Naive B cell (primary cell): ENCODE data around the gene GREM2. TPM values are rescaled to one million over a fixed set of nuclear protein-coding genes. Genes with fewer than 3 reads are reported as not detected.
A peak's percentile ranks its signal among the peaks of the same experiment; 100 is the strongest.

Source experiments
- ATAC-seq, 2 donors: fragments of 150-1000 bp; cut with Tn5 transposase; 2 replicates each; pipeline ENCODE4 v1.10.0; 2021; ENCODE audit warnings: low read depth in 2 of 2, mild to moderate bottlenecking in 2 of 2, moderate library complexity in 2 of 2
- DNase-seq: peaks from one replicate; pipeline ENCODE4 v3.0.0; 2022
- H3K27ac Mint-ChIP-seq, 6 donors: one replicate each; pipeline ENCODE4 v1.8.0; 2020 to 2022; ENCODE audit warnings: mild to moderate bottlenecking in 6 of 6, mixed read lengths in 6 of 6, moderate library complexity in 5 of 6, inconsistent platforms in 2 of 6
- H3K27me3 Mint-ChIP-seq, 3 donors: one replicate each; pipeline ENCODE4 v1.8.0; 2021 to 2022; ENCODE audit warnings: mixed read lengths in 3 of 3, mild to moderate bottlenecking in 1 of 3
- H3K36me3 Mint-ChIP-seq, 2 donors: one replicate each; pipeline ENCODE4 v1.8.0; 2020 to 2022; ENCODE audit warnings: mixed read lengths in 2 of 2, inconsistent platforms in 1 of 2, mild to moderate bottlenecking in 1 of 2
- H3K4me1 Mint-ChIP-seq, 3 donors: one replicate each; pipeline ENCODE4 v1.8.0; 2020 to 2022; ENCODE audit warnings: mixed read lengths in 3 of 3, inconsistent platforms in 1 of 3, mild to moderate bottlenecking in 1 of 3, moderate library complexity in 1 of 3
- H3K4me3 Mint-ChIP-seq, 8 donors: one replicate each; pipeline ENCODE4 v1.8.0; 2020 to 2022; ENCODE audit warnings: mild to moderate bottlenecking in 8 of 8, mixed read lengths in 8 of 8, moderate library complexity in 8 of 8, inconsistent platforms in 2 of 8
- H3K9me3 Mint-ChIP-seq, 7 donors: one replicate each; pipeline ENCODE4 v1.8.0; 2020 to 2022; ENCODE audit warnings: mixed read lengths in 7 of 7, mild to moderate bottlenecking in 5 of 7, inconsistent platforms in 2 of 7, moderate library complexity in 1 of 7
- polyA plus RNA-seq, 6 donors: library from polyadenylated mRNA; unstranded; fragments of 300-500 nt; fragmentation: Illumina TruSeq; gene quantifications; one replicate each; pipeline ENCODE4 v1.2.3, GENCODE V29; 2021; ENCODE audit warnings: low read depth in 6 of 6

Gene GREM2
- polyA plus RNA-seq, 6 donors from 2014 or later, result not detected

DNA sequence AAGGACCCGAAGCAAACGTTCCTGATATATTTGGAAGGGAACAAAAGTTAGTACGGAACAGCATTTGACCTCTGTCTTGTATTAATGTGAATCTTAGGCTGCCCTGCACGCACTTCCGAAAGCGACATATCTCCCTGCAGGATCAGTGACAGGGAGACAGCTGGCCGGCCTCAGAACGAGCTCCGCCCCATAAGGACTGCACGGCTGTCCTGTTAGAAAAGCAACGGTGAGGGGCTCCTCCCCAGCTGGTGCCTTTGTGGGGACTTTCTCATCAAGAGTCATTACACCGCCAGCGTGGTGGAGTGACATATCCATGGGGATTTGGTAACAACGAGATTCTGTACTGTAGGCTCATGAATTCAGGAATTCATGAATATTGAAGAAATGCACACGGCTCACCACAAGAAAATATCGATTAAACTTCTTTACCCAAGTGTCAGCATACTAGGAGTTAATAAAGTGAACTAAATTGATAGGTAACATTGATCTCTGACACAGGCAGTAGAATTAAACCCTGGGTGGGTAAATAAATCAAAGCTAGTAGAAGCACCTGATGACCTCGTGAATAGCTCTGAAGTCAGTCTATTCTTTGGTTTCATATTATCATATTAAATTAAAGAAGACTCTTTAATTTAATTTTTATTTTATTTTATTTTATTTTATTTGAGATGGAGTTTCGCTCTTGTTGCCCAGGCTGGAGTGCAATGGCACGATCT lies 8.1 kb upstream of the GREM2 start:
- ATAC-seq (no peak), DNase-seq (no peak)
- Mint-ChIP-seq H3K27ac (no peak overlapping the region), H3K27me3 (peaks cover 0 to under 1% (median 0%) of the 10 kb centered on the region in 3 donors), H3K4me3 (peak overlapping the region in 1 of 8 donors; percentile 22), H3K9me3 (peaks cover 0 to 4% (median 0%) of the 10 kb centered on the region in 7 donors), H3K4me1 (no peaks in the 10 kb centered on the region), H3K36me3 (no peaks in the 10 kb centered on the region)

DNA sequence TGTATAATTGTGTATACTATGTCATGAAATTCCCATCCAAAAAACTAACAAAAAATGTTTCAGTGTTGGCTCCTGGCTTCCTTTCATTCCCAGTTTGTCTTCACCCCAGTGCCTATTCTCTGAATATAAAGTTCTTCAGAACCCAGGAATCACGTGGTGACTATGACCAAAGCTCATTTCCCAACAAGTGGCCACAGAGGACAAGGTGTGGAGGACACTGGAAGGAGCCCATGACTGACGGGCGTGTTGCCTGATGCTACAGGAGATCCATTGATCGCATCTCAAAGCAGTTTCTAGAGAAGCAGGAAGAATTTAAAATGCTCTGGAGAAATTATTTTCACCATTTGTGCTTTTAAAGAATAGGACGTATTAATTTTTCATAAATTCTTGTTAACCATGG lies 7.4 kb upstream of the GREM2 start:
- no peak for ATAC-seq
- Mint-ChIP-seq H3K4me1 (no peaks in the 10 kb centered on the region), H3K4me3 (no peak overlapping the region), H3K9me3 (peaks cover 0 to 4% (median 0%) of the 10 kb centered on the region in 7 donors), H3K36me3 (no peaks in the 10 kb centered on the region), H3K27ac (no peak overlapping the region), H3K27me3 (peaks cover 0 to 8% (median 0%) of the 10 kb centered on the region in 3 donors)
- DNase-seq, result no peak

DNA sequence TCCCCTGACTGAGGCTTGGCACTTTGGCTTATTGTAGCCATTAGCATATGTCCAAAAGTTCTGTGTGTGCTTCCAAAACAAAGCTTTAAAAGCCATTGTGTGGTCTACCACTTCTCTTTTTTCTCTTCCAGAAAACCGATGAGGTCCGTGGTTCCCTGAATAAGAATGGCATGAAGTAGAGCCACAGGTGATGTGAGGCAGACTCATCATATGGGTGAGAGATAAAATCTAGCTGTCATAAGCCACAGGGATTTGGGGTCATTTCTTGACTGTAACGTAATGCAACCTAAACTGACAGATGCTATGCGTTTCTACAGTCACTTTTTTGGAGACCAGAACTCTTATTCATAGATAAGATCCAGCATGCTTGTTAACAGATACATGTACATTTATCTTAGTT lies 7.0 kb upstream of the GREM2 start:
- no peak for ATAC-seq
- no peaks in the 10 kb centered on the region for H3K4me1 Mint-ChIP-seq
- H3K27me3 Mint-ChIP-seq, result peaks cover 1 to 12% (median 3%) of the 10 kb centered on the region in 3 donors
- DNase-seq, result no peak
- H3K36me3 Mint-ChIP-seq, result no peaks in the 10 kb centered on the region
- peaks cover 0 to 4% (median 0%) of the 10 kb centered on the region in 7 donors for H3K9me3 Mint-ChIP-seq
- H3K27ac Mint-ChIP-seq, result no peak overlapping the region
- H3K4me3 Mint-ChIP-seq, result no peak overlapping the region

DNA sequence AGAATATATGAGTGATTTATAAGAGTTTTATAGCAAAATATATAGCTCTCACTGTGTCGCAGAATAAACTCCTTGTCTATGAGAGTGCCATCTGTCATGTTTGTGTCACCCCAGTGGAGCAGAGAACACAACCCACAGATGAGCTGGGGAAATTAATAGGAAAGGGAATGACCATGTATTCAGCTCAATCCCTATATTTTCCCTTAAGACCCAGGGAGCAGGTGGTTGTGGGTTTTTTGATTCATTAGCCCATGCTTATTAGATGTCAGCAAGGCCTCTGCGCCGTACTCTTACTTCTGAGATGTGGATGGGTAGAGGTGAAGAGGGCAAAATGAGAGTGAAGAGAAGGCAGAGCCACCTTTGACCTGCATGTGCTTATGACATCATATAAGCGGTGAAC lies 4.1 kb upstream of the GREM2 start:
- DNase-seq (no peak), ATAC-seq (no peak)
- Mint-ChIP-seq H3K27me3 (peaks cover 28 to 36% (median 32%) of the 10 kb centered on the region in 3 donors), H3K27ac (no peak overlapping the region), H3K4me3 (no peak overlapping the region), H3K4me1 (peaks cover 14% of the 10 kb centered on the region in 3 donors), H3K36me3 (peaks cover 0 to 10% of the 10 kb centered on the region in 2 donors), H3K9me3 (peaks cover 0 to 4% (median 0%) of the 10 kb centered on the region in 7 donors)

DNA sequence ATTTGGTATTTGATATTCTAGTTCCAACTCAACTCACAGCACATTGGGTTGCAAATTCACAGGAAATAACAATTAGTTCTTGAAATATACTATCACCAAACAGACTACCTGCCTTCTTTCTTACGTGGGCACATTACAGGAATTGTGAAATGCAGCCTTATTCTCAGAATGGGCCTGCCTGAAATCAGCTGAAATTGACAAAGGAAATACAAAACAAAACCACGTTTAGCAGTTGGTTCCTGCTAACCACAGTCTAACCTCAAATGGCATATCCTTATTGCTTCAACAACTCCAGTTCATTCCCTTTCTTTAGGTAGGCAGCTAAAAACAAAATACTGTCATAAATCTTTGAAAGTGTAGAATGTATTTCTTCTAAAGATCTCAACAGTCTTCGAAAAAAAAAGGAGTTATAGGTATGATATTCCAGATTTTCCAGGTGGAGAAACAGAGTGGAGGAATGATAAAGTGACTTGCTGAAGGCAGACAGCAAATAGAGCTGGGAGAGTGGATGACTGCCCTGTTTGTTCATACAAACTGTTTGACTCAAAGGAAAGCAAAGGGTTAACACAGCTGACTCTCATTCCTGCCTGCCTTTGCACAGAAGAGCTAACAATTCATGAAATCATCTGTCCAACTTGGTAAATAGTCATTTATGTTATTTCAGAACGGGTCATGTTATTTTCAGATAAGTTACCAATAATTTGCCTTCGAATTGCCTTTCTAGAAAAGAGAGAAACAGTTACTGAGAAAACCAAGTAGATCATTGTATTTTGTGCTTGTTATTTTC lies 1.6 kb upstream of the GREM2 start:
- DNase-seq (no peak), ATAC-seq (no peak)
- peaks cover 0 to 2% (median 0%) of the 10 kb centered on the region in 7 donors for H3K9me3 Mint-ChIP-seq
- H3K4me1 Mint-ChIP-seq, result peaks cover 14% of the 10 kb centered on the region in 3 donors
- no peak overlapping the region for H3K4me3 Mint-ChIP-seq
- peaks cover 32 to 48% (median 47%) of the 10 kb centered on the region in 3 donors for H3K27me3 Mint-ChIP-seq
- H3K36me3 Mint-ChIP-seq, result peaks cover 0 to 10% of the 10 kb centered on the region in 2 donors
- H3K27ac Mint-ChIP-seq, result no peak overlapping the region

DNA sequence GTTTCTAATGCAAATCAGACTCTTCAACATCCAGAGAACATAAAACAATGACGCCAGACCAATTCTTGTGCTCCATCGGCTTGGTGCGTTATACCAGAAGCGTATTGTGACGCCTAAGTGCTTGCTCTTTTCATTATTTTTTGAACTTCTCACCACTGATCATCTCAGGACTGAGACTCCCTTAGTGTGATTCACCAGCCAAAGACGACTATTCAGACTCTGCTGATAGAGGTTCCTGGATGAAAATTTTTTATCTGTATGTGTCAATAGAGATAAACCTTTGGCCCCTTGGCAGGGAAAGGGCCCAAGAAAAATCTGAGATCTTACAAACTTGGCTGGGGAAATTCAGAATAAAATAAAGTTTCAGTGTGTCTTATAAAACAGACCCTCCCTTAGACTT lies 856 bp upstream of the GREM2 start:
- ATAC-seq, result no peak
- H3K27me3 Mint-ChIP-seq, result peaks cover 32 to 48% (median 47%) of the 10 kb centered on the region in 3 donors
- H3K4me3 Mint-ChIP-seq, result no peak overlapping the region
- H3K4me1 Mint-ChIP-seq, result peaks cover 14% of the 10 kb centered on the region in 3 donors
- no peak for DNase-seq
- H3K36me3 Mint-ChIP-seq, result peaks cover 0 to 10% of the 10 kb centered on the region in 2 donors
- no peak overlapping the region for H3K27ac Mint-ChIP-seq
- H3K9me3 Mint-ChIP-seq, result peaks cover 0 to 2% (median 0%) of the 10 kb centered on the region in 7 donors

DNA sequence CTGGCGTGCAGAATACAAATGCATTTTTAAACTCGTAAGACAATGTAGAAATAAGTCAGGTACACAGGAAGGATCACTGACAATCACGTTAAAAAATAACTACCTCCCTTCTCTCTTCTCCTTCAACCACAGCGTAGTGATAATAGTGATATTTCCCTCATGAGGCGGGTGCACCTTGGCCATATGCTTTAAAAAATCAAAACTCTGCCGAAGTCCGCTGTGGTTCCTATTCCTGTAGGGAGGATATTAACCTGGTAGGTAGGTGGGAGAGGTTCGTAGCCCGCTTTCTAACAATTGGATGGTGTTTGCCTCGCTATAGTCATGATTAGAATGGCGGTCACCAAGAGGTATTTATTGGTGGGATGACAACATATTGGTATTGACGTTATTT lies 732 bp downstream of the GREM2 start:
- H3K36me3 Mint-ChIP-seq, result peaks cover 0 to 10% of the 10 kb centered on the region in 2 donors
- peaks cover 0 to 2% (median 0%) of the 10 kb centered on the region in 7 donors for H3K9me3 Mint-ChIP-seq
- H3K4me1 Mint-ChIP-seq, result peaks cover 14% of the 10 kb centered on the region in 3 donors
- peaks cover 32 to 48% (median 47%) of the 10 kb centered on the region in 3 donors for H3K27me3 Mint-ChIP-seq
- peak overlapping the region; percentile 61 to 88 (median 77) for H3K4me3 Mint-ChIP-seq
- DNase-seq, result no peak
- peak overlapping the region in 1 of 6 donors; percentile 47 for H3K27ac Mint-ChIP-seq
- ATAC-seq, result no peak

DNA sequence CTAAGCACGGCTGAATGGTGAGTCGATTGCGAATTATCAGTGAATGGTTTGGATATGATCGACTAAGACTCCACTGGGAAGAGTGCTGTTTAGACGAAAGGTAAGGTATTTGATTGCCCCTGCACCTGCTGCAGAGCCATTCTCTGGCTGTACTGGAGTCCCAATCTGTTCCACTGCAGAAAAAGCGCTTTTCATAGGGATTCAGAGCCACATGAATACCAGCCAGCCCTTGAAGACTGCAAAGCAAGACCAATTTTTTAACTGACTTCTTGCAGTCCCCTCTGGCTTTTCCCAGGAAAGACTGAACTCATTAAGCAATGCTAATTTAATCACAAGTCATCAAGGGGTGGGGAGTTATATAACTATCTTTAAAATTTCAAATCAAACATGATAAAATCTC lies 1.3 kb downstream of the GREM2 start:
- Mint-ChIP-seq H3K9me3 (peaks cover 0 to 2% (median 0%) of the 10 kb centered on the region in 7 donors), H3K27me3 (peaks cover 32 to 48% (median 47%) of the 10 kb centered on the region in 3 donors), H3K4me3 (peak overlapping the region in 1 of 8 donors; percentile 25), H3K4me1 (peaks cover 14% of the 10 kb centered on the region in 3 donors), H3K27ac (no peak overlapping the region), H3K36me3 (peaks cover 0 to 10% of the 10 kb centered on the region in 2 donors)
- DNase-seq (no peak), ATAC-seq (no peak)

DNA sequence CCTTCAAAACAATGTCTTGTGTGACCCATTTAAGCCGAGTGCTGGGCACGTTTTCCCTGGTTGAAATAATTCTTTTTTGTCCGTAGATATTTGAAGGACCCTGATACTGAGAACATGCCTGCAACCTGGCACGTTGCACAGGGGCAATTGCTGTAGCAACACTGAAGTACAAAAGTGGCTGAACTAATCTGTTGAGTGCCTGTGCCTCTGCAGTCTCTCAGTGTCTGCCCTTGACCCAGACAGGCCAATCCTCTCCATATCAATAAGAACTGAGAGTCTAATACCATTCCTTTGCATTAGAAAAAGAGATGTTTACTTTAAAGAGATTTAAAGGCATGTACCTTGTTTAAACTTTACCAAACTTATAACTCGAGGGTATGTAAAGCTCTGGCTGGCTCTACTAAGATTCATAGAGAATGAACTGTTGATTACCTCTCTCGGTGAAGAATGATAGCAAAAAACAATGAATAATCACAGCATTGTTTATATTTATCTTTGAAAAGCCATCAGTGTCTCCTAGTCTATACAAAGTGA lies 2.4 kb downstream of the GREM2 start:
- Mint-ChIP-seq H3K4me3 (no peak overlapping the region), H3K4me1 (peaks cover 14% of the 10 kb centered on the region in 3 donors), H3K36me3 (peaks cover 0 to 10% of the 10 kb centered on the region in 2 donors), H3K27ac (no peak overlapping the region), H3K9me3 (peaks cover 0 to 2% (median 0%) of the 10 kb centered on the region in 7 donors), H3K27me3 (peaks cover 32 to 47% (median 43%) of the 10 kb centered on the region in 3 donors)
- DNase-seq (no peak), ATAC-seq (no peak)

DNA sequence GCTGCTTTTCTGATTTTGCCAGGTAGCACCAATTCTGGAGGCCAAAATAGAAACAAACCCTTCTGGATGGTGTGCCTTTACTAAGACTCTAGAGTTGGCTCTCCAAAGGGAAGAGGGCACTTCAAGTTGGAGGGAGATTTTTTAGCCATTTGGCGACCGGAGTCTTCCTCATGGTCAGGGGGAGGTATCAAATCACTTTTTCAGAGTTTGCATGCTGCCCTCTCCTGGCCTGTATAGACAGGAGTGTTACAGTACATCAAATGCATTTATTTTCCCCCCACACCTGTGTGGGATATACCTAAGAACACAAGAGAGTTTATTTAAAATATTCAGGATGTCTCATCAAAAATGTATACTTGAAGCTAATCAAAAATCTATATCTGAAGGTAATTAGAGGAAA lies 3.2 kb downstream of the GREM2 start:
- Mint-ChIP-seq H3K9me3 (peaks cover 0 to 2% (median 0%) of the 10 kb centered on the region in 7 donors), H3K27ac (no peak overlapping the region), H3K4me1 (peaks cover 14% of the 10 kb centered on the region in 3 donors), H3K36me3 (peaks cover 0 to 10% of the 10 kb centered on the region in 2 donors), H3K4me3 (no peak overlapping the region), H3K27me3 (peaks cover 29 to 42% (median 34%) of the 10 kb centered on the region in 3 donors)
- ATAC-seq (no peak), DNase-seq (no peak)

DNA sequence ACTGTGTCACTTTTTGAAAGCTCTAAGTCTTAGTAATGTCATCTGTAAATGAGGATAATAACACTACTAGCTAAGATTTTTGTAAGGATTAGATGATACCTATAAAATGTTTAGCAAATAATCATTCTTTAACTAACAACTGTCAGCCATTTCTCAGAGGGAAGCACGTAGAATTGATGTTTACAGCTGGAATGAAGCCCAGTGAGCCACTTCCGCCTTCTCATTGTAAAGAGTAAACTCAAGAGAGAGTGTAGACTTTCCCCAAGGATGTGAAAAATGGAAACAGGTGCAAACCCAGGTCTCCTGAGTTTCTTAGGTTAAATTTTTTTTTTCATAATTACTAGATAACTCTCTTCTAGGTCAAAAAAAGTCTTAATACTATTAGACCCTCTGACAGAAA lies 4.9 kb downstream of the GREM2 start:
- Mint-ChIP-seq H3K27me3 (peaks cover 13 to 25% (median 22%) of the 10 kb centered on the region in 3 donors), H3K4me1 (peaks cover 9 to 10% (median 10%) of the 10 kb centered on the region in 3 donors), H3K36me3 (peaks cover 0 to 10% of the 10 kb centered on the region in 2 donors), H3K27ac (no peak overlapping the region), H3K9me3 (peaks cover 0 to 4% (median 0%) of the 10 kb centered on the region in 7 donors), H3K4me3 (no peak overlapping the region)
- DNase-seq (no peak), ATAC-seq (no peak)

DNA sequence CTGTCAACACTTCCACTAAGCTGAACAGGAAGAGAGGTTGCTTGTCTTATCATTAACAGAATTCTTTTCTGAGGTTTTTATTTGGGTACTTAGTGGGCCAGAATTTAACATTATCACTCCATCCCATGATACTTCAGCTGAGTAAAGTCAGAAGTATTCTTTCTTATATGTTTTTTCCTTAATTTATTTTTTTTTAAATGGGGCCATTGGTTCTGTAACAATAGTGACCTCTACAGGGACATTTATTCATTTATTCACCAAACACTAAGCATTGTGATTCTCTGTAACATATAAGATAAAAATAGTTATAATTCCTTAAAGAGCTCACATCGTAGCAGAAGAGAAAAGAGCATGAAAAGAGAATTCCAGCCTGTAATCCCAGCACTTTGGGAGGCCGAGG lies 9.8 kb downstream of the GREM2 start:
- no peaks in the 10 kb centered on the region for H3K27me3 Mint-ChIP-seq
- no peak for ATAC-seq

DNA sequence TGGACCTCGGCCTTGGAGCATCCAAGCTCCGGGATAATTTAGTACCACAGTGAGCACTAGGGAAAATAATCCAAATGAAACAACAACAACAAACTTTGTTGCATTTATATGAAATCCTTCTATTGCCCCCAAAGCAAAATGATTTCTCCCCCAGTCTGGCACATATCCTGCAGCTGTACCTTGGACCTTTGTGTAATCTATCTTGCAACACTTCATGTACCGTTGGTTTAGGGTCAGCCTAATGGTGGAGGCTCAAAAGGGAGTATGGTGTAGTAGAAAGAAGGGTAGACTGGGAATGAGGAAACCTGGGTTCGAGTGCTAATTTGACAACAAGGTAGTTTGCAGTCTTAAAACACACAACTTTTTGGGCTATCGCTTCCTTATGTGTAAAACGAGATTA lies 12.1 kb downstream of the GREM2 start:
- no peak for ATAC-seq
- H3K4me1 Mint-ChIP-seq, result no peaks in the 10 kb centered on the region
- no peak for DNase-seq
- no peak overlapping the region for H3K4me3 Mint-ChIP-seq
- H3K9me3 Mint-ChIP-seq, result peaks cover 0 to 4% (median 0%) of the 10 kb centered on the region in 7 donors
- H3K27me3 Mint-ChIP-seq, result no peaks in the 10 kb centered on the region
- H3K27ac Mint-ChIP-seq, result no peak overlapping the region
- no peaks in the 10 kb centered on the region for H3K36me3 Mint-ChIP-seq

More for the DNA sequence above, 9.8 kb downstream of the GREM2 start:
- Mint-ChIP-seq H3K4me3 (no peak overlapping the region), H3K9me3 (peaks cover 0 to 4% (median 0%) of the 10 kb centered on the region in 7 donors), H3K36me3 (no peaks in the 10 kb centered on the region), H3K27ac (no peak overlapping the region), H3K4me1 (no peaks in the 10 kb centered on the region)
- DNase-seq, result no peak
